Astrocyte (in vitro differentiated cells and primary cell): ENCODE measurements around the gene COL2A1. TPM values are rescaled to one million over a fixed set of nuclear protein-coding genes. Genes with fewer than 3 reads are reported as not detected.

Source experiments
- DNase-seq: peaks from one replicate; pipeline ENCODE4 v3.0.0-alpha.2; 2010; ENCODE audit warnings: low read depth
- FAIRE-seq: peaks from 2 replicates; lab custom pipeline; 2011; peaks lifted over from hg19 to GRCh38; lab: Jason Lieb, UNC
- H2AFZ ChIP-seq: 2 replicates; pipeline ENCODE4 v1.6.0; 2012; ENCODE audit warnings: low read depth, low read length, inconsistent platforms
- H3K27ac ChIP-seq: 2 replicates; pipeline ENCODE4 v1.5.1; 2011; ENCODE audit warnings: low read depth, low read length, inconsistent platforms
- H3K27me3 ChIP-seq: 2 replicates; pipeline ENCODE4 v1.6.0; 2011; ENCODE audit warnings: low read length, inconsistent platforms; ENCODE audit not compliant: insufficient read depth
- H3K36me3 ChIP-seq: 2 replicates; pipeline ENCODE4 v1.5.1; 2011; ENCODE audit warnings: low read length, inconsistent platforms; ENCODE audit not compliant: insufficient read depth
- H3K4me1 ChIP-seq: 2 replicates; pipeline ENCODE4 v1.5.1; 2011; ENCODE audit warnings: low read length, inconsistent platforms; ENCODE audit not compliant: insufficient read depth
- H3K4me2 ChIP-seq: 2 replicates; pipeline ENCODE4 v1.6.0; 2012; ENCODE audit warnings: low read length, inconsistent platforms
- H3K4me3 ChIP-seq: 2 replicates; pipeline ENCODE4 v1.5.1; 2011; ENCODE audit warnings: low read depth, mild to moderate bottlenecking, low read length, inconsistent platforms; ENCODE audit not compliant: insufficient read depth
- H3K79me2 ChIP-seq: 2 replicates; pipeline ENCODE4 v1.6.0; 2012; ENCODE audit warnings: mild to moderate bottlenecking, low read length, inconsistent platforms; ENCODE audit not compliant: insufficient read depth
- H3K9ac ChIP-seq: 2 replicates; pipeline ENCODE4 v1.6.0; 2012; ENCODE audit warnings: mild to moderate bottlenecking, low read length, inconsistent platforms
- H3K9me3 ChIP-seq: 2 replicates; pipeline ENCODE4 v1.5.1; 2012; ENCODE audit warnings: low read depth, mild to moderate bottlenecking, low read length, inconsistent platforms; ENCODE audit not compliant: insufficient read depth
- H4K20me1 ChIP-seq: 2 replicates; pipeline ENCODE4 v1.6.0; 2012; ENCODE audit warnings: low read length, inconsistent platforms; ENCODE audit not compliant: insufficient read depth
- H3K27ac Mint-ChIP-seq: one replicate; pipeline ENCODE4 v1.8.0; 2021; ENCODE audit warnings: mild to moderate bottlenecking, mixed read lengths; ENCODE audit not compliant: unreplicated experiment
- H3K27me3 Mint-ChIP-seq: one replicate; pipeline ENCODE4 v1.8.0; 2021; ENCODE audit warnings: low read depth, mixed read lengths; ENCODE audit not compliant: unreplicated experiment
- H3K36me3 Mint-ChIP-seq: one replicate; pipeline ENCODE4 v1.8.0; 2021; ENCODE audit warnings: low read depth, mixed read lengths; ENCODE audit not compliant: unreplicated experiment
- H3K4me1 Mint-ChIP-seq: one replicate; pipeline ENCODE4 v1.8.0; 2021; ENCODE audit warnings: low read depth, mixed read lengths; ENCODE audit not compliant: unreplicated experiment
- H3K4me3 Mint-ChIP-seq: one replicate; pipeline ENCODE4 v1.8.0; 2021; ENCODE audit warnings: mild to moderate bottlenecking, moderate library complexity, mixed read lengths; ENCODE audit not compliant: unreplicated experiment
- H3K9me3 Mint-ChIP-seq: one replicate; pipeline ENCODE4 v1.8.0; 2021; ENCODE audit warnings: mild to moderate bottlenecking, mixed read lengths; ENCODE audit not compliant: unreplicated experiment
- CTCF ChIP-seq: IDR thresholded peaks from 2 replicates; pipeline ENCODE4 v1.5.1; 2011; ENCODE audit warnings: low read depth, mild to moderate bottlenecking, inconsistent platforms, low read length, moderate library complexity; ENCODE audit not compliant: insufficient read depth
- EZH2 ChIP-seq: IDR thresholded peaks from 2 replicates; pipeline ENCODE4 v1.6.1; 2012; ENCODE audit warnings: mild to moderate bottlenecking, low read length, inconsistent platforms; ENCODE audit not compliant: insufficient read depth
- total RNA-seq: library from RNA; stranded (reverse); gene quantifications from 2 replicates; pipeline ENCODE4 v1.2.1, GENCODE V29; 2021

Gene COL2A1
- total RNA-seq, 1 donor from 2014 or later: 20.3 TPM

GRCh38 chr12:48005001-48005749 is 899 bp upstream of the COL2A1 start:
- no peak overlapping the region for H3K9ac ChIP-seq
- H3K4me1 Mint-ChIP-seq: peaks cover 3% of the 10 kb centered on the region
- H3K27ac Mint-ChIP-seq: peak overlapping the region; percentile 53
- H3K9me3 Mint-ChIP-seq: peaks cover 2% of the 10 kb centered on the region
- H3K27me3 ChIP-seq: peaks cover 84% of the 10 kb centered on the region
- no peak overlapping the region for H3K27ac ChIP-seq
- H3K4me1 ChIP-seq: peaks cover 21% of the 10 kb centered on the region
- H3K36me3 ChIP-seq: no peaks in the 10 kb centered on the region
- no peak overlapping the region for H3K4me3 ChIP-seq
- peaks cover 51% of the 10 kb centered on the region for H3K27me3 Mint-ChIP-seq
- H3K4me3 Mint-ChIP-seq: no peak overlapping the region
- no peaks in the 10 kb centered on the region for H3K36me3 Mint-ChIP-seq
- H3K79me2 ChIP-seq: no peaks in the 10 kb centered on the region
- DNase-seq (no peak), FAIRE-seq (no peak)
- no peak for TF ChIP-seq CTCF
- peak; percentile 7 for TF ChIP-seq EZH2
- no peak overlapping the region for H2AFZ ChIP-seq
- H3K9me3 ChIP-seq: no peaks in the 10 kb centered on the region
- peaks cover 5% of the 10 kb centered on the region for H4K20me1 ChIP-seq
- H3K4me2 ChIP-seq: no peak overlapping the region

- Histone ChIP-seq H3K27ac (no peak overlapping the region), H2AFZ (peak overlapping the region; percentile 63), H3K9me3 (no peaks in the 10 kb centered on the region), H3K27me3 (peaks cover 85% of the 10 kb centered on the region), H3K4me3 (peak overlapping the region; percentile 32), H3K4me2 (peak overlapping the region; percentile 98), H3K36me3 (no peaks in the 10 kb centered on the region), H4K20me1 (peaks cover 5% of the 10 kb centered on the region), H3K4me1 (peaks cover 21% of the 10 kb centered on the region), H3K9ac (no peak overlapping the region), H3K79me2 (no peaks in the 10 kb centered on the region)
- peaks cover 3% of the 10 kb centered on the region for H3K4me1 Mint-ChIP-seq
- peaks cover 47% of the 10 kb centered on the region for H3K27me3 Mint-ChIP-seq
- no peak for DNase-seq
- FAIRE-seq: no peak
- H3K27ac Mint-ChIP-seq: peak overlapping the region; percentile 35
- H3K4me3 Mint-ChIP-seq: peak overlapping the region; percentile 95
- no peaks in the 10 kb centered on the region for H3K36me3 Mint-ChIP-seq
- peaks cover 2% of the 10 kb centered on the region for H3K9me3 Mint-ChIP-seq
- no peak for TF ChIP-seq EZH2
- no peak for TF ChIP-seq CTCF
These were observed 837 bp downstream of the COL2A1 start for GRCh38 chr12:48003226-48004052.
